ENCODE data around the gene CDHR3. TPM values are rescaled to one million over a fixed set of nuclear protein-coding genes. Genes with fewer than 3 reads are reported as not detected.

CDHR3 gene
- total RNA-seq, 1 experiment from 2014 or later, result 9.2 TPM

- intact Hi-C loops (cut with micrococcal nuclease; ENCODE audit: unreplicated experiment), result loop anchor here (5.0 kb wide), 1 partner anchor 37 kb away; no protein-coding TSS in a partner anchor
- CTCF ChIA-PET, result no interaction called here
Measured at GRCh38 chr7:105940109-105940508, 23.0 kb upstream of the CDHR3 start.

GRCh38 chr7:105941596-105941995 lies 21.5 kb upstream of the CDHR3 start:
- Histone ChIP-seq H3K9me3 (no peaks in the 10 kb centered on the region), H3K36me3 (ENCODE audit: control insufficient read depth, insufficient read depth, low read length) (no peaks in the 10 kb centered on the region), H3K4me3 (ENCODE audit: low read depth, low read length) (no peak overlapping the region), H3K4me1 (peaks cover 7% of the 10 kb centered on the region; the same call in 1 of the 2 replicates), H3K27me3 (replicated peaks; ENCODE audit: control insufficient read depth, insufficient read depth, low read length) (no peaks in the 10 kb centered on the region)
- Mint-ChIP-seq H3K27me3 (ENCODE audit: insufficient read depth, unreplicated experiment) (no peaks in the 10 kb centered on the region), H3K27ac (ENCODE audit: unreplicated experiment) (no peak overlapping the region), H3K9me3 (ENCODE audit: unreplicated experiment) (no peaks in the 10 kb centered on the region), H3K4me1 (ENCODE audit: low read depth, unreplicated experiment) (peaks cover 14% of the 10 kb centered on the region), H3K36me3 (ENCODE audit: insufficient read depth, unreplicated experiment) (no peaks in the 10 kb centered on the region), H3K4me3 (ENCODE audit: unreplicated experiment) (no peak overlapping the region)
- BruUV-seq (replicated peaks), result no TSS peak
- TF ChIP-seq CTCF (IDR thresholded peaks at IDR 0.05; ENCODE audit: insufficient read depth in 1 of 2, low read depth in 1 of 2, low read length in 1 of 2, severe bottlenecking in 1 of 2, unreplicated experiment in 1 of 2), result no peak
- ChIA-PET CTCF (no interaction called here), POLR2A (no interaction called here)
- intact Hi-C loops (cut with micrococcal nuclease; ENCODE audit: unreplicated experiment), result loop anchor here (5.0 kb wide), 1 partner anchor 36 kb away; no protein-coding TSS in a partner anchor
- no peak for DNase-seq

More at GRCh38 chr7:105940109-105940508, 23.0 kb upstream of the CDHR3 start:
- POLR2A ChIA-PET, result no interaction called here
- Mint-ChIP-seq H3K36me3 (ENCODE audit: insufficient read depth, unreplicated experiment) (no peaks in the 10 kb centered on the region), H3K4me3 (ENCODE audit: unreplicated experiment) (no peak overlapping the region), H3K27me3 (ENCODE audit: insufficient read depth, unreplicated experiment) (no peaks in the 10 kb centered on the region), H3K27ac (ENCODE audit: unreplicated experiment) (peak overlapping the region; percentile 48), H3K4me1 (ENCODE audit: low read depth, unreplicated experiment) (peaks cover 14% of the 10 kb centered on the region), H3K9me3 (ENCODE audit: unreplicated experiment) (no peaks in the 10 kb centered on the region)
- no peak for TF ChIP-seq CTCF (IDR thresholded peaks at IDR 0.05; ENCODE audit: insufficient read depth in 1 of 2, low read depth in 1 of 2, low read length in 1 of 2, severe bottlenecking in 1 of 2, unreplicated experiment in 1 of 2)
- Histone ChIP-seq H3K4me3 (ENCODE audit: low read depth, low read length) (no peak overlapping the region), H3K9me3 (no peaks in the 10 kb centered on the region), H3K36me3 (ENCODE audit: control insufficient read depth, insufficient read depth, low read length) (no peaks in the 10 kb centered on the region), H3K4me1 (peaks cover 7% of the 10 kb centered on the region; the same call in 1 of the 2 replicates), H3K27me3 (replicated peaks; ENCODE audit: control insufficient read depth, insufficient read depth, low read length) (no peaks in the 10 kb centered on the region)
- no TSS peak for BruUV-seq (replicated peaks)
- peak; percentile 46 to 55 for DNase-seq

DNA sequence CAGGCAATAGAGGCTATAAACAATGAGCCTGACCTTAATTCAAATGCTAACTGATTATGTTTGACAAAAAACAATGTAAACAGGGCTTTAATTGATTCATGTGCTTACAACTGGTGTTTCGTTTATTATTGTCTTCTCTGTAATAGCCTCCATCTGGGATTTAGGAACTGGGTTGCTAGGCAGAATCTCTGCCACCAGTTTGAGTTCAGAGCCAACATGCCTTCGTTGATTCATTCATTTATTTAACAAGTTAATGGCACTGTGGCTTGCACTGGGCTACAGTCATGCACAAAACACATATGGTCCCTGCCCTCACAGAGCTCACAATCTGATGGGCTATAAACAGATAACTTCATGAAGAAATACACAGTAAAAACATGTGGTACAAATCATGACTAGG lies 19.6 kb upstream of the CDHR3 start:
- CTCF ChIA-PET, result no interaction called here
- no peaks in the 10 kb centered on the region for H3K27me3 Mint-ChIP-seq (ENCODE audit: insufficient read depth, unreplicated experiment)

More for the DNA sequence above, 19.6 kb upstream of the CDHR3 start:
- BruUV-seq (replicated peaks), result no TSS peak
- no peaks in the 10 kb centered on the region for H3K9me3 ChIP-seq
- H3K4me3 ChIP-seq (ENCODE audit: low read depth, low read length), result no peak overlapping the region
- H3K9me3 Mint-ChIP-seq (ENCODE audit: unreplicated experiment), result no peaks in the 10 kb centered on the region
- H3K36me3 ChIP-seq (ENCODE audit: control insufficient read depth, insufficient read depth, low read length), result no peaks in the 10 kb centered on the region
- H3K4me1 Mint-ChIP-seq (ENCODE audit: low read depth, unreplicated experiment), result peaks cover 14% of the 10 kb centered on the region
- intact Hi-C loops (cut with micrococcal nuclease; ENCODE audit: unreplicated experiment), result loop anchor here (5.0 kb wide), 1 partner anchor 34 kb away; no protein-coding TSS in a partner anchor
- no peak for DNase-seq
- no peak overlapping the region for H3K27ac Mint-ChIP-seq (ENCODE audit: unreplicated experiment)
- no peak for TF ChIP-seq CTCF (IDR thresholded peaks at IDR 0.05; ENCODE audit: insufficient read depth in 1 of 2, low read depth in 1 of 2, low read length in 1 of 2, severe bottlenecking in 1 of 2, unreplicated experiment in 1 of 2)
- H3K4me3 Mint-ChIP-seq (ENCODE audit: unreplicated experiment), result no peak overlapping the region
- no peaks in the 10 kb centered on the region for H3K27me3 ChIP-seq (replicated peaks; ENCODE audit: control insufficient read depth, insufficient read depth, low read length)
- peaks cover 7% of the 10 kb centered on the region; the same call in 1 of the 2 replicates for H3K4me1 ChIP-seq
- POLR2A ChIA-PET, result no interaction called here
- no peaks in the 10 kb centered on the region for H3K36me3 Mint-ChIP-seq (ENCODE audit: insufficient read depth, unreplicated experiment)
